SJCRH30 (cell line): ENCODE results near the gene ARSD. TPM values are rescaled to one million over a fixed set of nuclear protein-coding genes. Genes with fewer than 3 reads are reported as not detected.
"Not testable (repeated sequence)": the region's sequence is repeated elsewhere in the genome, so short reads cannot be mapped to it uniquely, and the experiment has no call there.

ENCODE experiments used
- DNase-seq, 2 experiments: peaks; one replicate each; pipeline ENCODE4 v3.0.0-alpha.2; 2015 to 2020
- H3K27ac ChIP-seq: fragments of 250-450 bp; sonication (Bioruptor Pico); 2 replicates; pipeline ENCODE4 v1.5.1; 2020; ENCODE audit warnings: mild to moderate bottlenecking, moderate library complexity
- H3K27me3 ChIP-seq: fragments of 250-450 bp; sonication (Bioruptor Pico); 2 replicates; pipeline ENCODE4 v1.5.1; 2020; ENCODE audit warnings: mild to moderate bottlenecking, moderate library complexity
- H3K36me3 ChIP-seq: fragments of 250-450 bp; sonication (Bioruptor Pico); 2 replicates; pipeline ENCODE4 v1.5.1; 2020; ENCODE audit warnings: mild to moderate bottlenecking, moderate library complexity
- H3K4me1 ChIP-seq: fragments of 250-450 bp; sonication (Bioruptor Pico); 2 replicates; pipeline ENCODE4 v1.5.1; 2020; ENCODE audit warnings: mild to moderate bottlenecking, moderate library complexity
- H3K4me3 ChIP-seq: fragments of 250-450 bp; sonication (Bioruptor Pico); 2 replicates; pipeline ENCODE4 v1.5.1; 2020; ENCODE audit warnings: mild to moderate bottlenecking, moderate library complexity
- H3K9me3 ChIP-seq: fragments of 250-450 bp; sonication (Bioruptor Pico); replicated peaks from 2 replicates; pipeline ENCODE4 v1.5.1; 2020; ENCODE audit warnings: mild to moderate bottlenecking, moderate library complexity
- total RNA-seq: library from RNA; depleted of rRNA; stranded (reverse); fragments of >200 nt; shearing (Covaris generic); gene quantifications from 2 replicates; pipeline ENCODE4 v1.2.3, GENCODE V29; 2014

The ARSD gene
- total RNA-seq, 1 experiment from 2014 or later = 0.16 TPM

DNA sequence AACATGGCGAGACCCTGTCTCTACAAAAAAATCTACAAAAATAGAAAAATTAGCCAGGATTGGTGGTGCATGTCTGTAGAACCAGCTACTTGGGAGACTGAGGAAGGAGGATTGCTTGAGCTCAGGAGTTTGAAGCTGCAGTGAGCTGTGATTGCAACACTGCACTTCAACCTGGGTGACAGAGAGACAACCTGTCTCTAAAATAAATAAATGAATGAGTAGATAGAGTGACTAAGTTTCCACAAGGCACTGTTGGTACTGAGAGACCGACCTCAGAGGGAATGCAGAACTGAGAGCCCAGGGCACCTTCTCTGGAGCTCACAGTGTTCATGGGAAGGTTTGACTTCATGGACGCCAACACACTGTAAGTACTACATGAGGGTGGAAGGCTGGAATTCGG, 26.7 kb upstream of the ARSD start:
- no peak for DNase-seq
- Histone ChIP-seq H3K27me3 (no peaks in the 10 kb centered on the region), H3K4me3 (no peak overlapping the region)

DNA sequence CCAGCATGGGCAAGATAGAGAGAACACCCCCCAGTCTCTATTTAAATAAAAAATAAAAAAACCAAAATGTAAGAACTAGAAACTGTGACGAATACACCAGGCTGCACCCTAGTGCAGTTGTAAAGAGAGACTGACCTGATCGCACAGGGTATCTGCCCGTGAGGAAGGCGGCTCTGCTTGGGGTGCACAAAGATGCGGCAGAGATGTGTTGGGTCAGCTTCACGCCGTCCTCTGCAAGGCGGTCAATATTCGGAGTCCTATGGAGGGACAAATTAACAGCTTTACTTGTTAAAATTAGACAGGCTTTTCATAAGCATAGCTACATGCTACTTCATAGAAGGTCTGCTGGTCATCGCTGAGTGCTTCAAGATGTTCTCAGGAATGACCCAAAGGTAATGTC, 26.1 kb upstream of the ARSD start:
- no peaks in the 10 kb centered on the region for H3K4me1 ChIP-seq
- no peaks in the 10 kb centered on the region for H3K27me3 ChIP-seq
- no peak overlapping the region for H3K4me3 ChIP-seq
- H3K27ac ChIP-seq = no peak overlapping the region
- no peaks in the 10 kb centered on the region for H3K36me3 ChIP-seq
- no peak for DNase-seq
- H3K9me3 ChIP-seq = no peaks in the 10 kb centered on the region

More for the DNA sequence above, 26.7 kb upstream of the ARSD start:
- Histone ChIP-seq H3K9me3 (no peaks in the 10 kb centered on the region), H3K4me1 (no peaks in the 10 kb centered on the region), H3K36me3 (no peaks in the 10 kb centered on the region), H3K27ac (no peak overlapping the region)

DNA sequence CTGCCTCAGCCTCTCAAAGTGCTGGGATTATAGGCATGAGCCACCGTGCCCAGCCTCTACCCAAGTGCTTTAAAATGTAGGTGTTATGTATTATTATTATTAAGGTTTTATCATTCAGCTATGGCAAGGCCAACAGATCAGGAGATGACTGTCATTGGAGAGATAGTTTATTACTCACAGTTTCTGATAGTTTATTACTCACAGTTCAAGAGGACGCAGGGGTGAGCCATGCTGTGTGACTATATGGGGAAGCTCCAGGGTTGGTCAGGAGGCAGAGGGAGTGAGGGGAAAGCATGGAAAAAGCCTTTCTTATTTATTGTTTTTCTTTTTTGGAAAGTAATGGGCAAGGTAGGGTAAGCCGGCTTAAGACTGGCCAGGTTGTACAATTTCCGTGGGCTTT, 25.4 kb upstream of the ARSD start:
- no peak overlapping the region for H3K27ac ChIP-seq
- H3K9me3 ChIP-seq = no peaks in the 10 kb centered on the region
- DNase-seq = no peak

DNA sequence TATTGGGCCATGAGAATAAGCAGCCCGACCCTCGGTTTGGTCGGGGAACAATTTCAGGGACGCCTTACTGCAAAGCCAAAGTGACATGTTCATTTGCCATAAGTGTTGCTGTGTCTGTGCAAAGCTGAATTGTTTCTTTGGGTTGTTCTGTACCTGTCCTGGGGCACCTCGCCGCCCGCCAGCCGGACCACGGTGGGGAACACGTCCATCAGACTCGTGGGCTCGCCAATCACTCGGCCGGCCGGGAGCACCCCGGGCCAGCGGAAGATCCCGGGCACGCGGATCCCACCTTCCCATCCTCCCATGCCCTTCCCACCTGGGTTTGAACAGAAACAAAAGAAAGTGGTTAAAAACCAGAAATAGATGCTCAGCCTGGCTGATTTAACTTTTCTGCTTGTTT, 8.8 kb upstream of the ARSD start:
- not testable (repeated sequence) for H3K27ac ChIP-seq, H3K9me3 ChIP-seq, H3K4me1 ChIP-seq, H3K27me3 ChIP-seq, H3K36me3 ChIP-seq, DNase-seq, H3K4me3 ChIP-seq

More for the DNA sequence above, 25.4 kb upstream of the ARSD start:
- Histone ChIP-seq H3K4me3 (no peak overlapping the region), H3K4me1 (no peaks in the 10 kb centered on the region), H3K36me3 (no peaks in the 10 kb centered on the region), H3K27me3 (no peaks in the 10 kb centered on the region)

DNA sequence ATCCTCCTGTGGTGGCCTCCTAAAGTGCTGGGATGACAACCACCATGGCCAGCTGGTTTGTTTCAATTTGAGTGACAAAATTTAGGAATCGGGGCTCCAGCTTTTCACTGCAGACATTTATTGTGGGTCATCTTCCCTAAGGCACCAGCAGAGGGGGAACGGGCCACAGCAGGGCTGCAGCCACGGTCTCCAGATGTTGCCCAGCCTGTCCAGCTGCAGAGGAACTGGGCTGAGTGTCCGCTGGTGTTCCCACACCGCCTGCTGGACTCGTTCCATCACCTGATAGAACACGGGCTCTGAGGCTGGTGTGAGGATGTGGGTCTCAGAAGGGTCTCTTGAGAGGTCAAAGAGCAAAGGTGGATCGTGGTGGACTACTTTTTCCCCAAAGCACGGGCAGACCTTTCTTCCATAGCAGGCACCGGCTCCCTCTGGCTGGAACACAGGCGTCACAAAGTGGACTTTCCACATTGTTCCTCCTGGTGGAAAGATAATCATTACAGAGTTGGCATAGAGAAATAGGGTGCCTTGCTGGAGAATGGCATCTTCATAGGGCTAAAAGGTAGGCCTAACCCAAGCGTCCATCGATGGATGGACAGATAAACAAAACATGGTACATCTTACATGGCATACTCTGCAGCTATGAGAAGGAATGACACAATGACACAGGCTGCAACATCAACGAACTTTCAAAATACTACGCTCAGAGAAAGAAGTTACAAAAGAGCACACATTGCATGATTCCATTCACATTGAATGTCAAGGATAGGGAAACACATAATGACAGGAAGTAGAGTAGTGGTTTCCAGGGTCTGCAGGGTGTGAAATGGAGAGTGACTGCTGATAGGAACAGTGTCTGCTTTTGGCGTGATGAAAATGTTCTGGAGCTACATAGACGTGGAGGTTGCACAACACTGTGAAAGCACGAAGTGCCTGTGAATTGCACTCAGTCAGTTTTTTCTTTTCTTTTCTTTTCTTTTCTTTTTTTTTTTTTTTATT, 5.9 kb upstream of the ARSD start:
- Histone ChIP-seq H3K27ac (no peak overlapping the region), H3K27me3 (no peaks in the 10 kb centered on the region), H3K9me3 (no peaks in the 10 kb centered on the region), H3K36me3 (no peaks in the 10 kb centered on the region), H3K4me1 (no peaks in the 10 kb centered on the region), H3K4me3 (no peak overlapping the region)
- no peak for DNase-seq

DNA sequence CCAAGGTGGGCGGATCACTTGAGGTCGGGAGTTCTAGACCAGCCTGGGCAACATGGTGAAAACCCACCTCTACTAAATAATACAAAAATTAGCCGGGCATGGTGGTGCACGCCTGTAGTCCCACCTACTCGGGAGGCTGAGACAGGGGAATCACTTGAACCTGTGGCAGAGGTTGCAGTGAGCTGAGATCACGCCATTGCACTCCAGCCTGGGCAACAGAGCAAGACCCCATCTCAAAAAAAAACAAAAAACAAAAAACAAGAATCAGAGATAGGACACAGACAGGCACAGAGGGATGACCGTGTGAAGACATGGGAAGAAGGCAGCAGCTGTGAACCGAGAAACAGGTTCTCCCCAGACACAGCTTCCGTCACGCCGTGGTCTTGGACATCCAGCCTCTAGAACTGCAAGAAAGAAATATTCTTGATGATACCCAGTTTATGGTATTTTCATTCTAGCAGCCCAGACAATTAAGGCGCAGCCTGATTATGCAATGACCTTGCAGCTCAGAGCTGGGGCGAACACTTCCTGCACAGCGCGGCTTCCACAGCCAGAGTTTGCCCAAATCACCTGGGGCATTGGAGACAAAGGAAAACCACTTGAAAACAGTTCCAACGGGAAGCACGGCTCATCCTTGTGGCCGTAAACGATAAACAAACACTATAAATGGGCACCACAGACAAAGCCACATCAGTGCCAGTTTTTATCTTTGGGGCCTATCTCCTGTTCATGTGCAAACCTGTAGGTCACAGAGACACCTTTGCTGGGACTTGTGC, 4.2 kb upstream of the ARSD start:
- H3K4me1 ChIP-seq = no peaks in the 10 kb centered on the region
- no peaks in the 10 kb centered on the region for H3K27me3 ChIP-seq
- H3K36me3 ChIP-seq = no peaks in the 10 kb centered on the region
- H3K4me3 ChIP-seq = no peak overlapping the region
- DNase-seq = no peak
- H3K9me3 ChIP-seq = no peaks in the 10 kb centered on the region
- H3K27ac ChIP-seq = no peak overlapping the region

DNA sequence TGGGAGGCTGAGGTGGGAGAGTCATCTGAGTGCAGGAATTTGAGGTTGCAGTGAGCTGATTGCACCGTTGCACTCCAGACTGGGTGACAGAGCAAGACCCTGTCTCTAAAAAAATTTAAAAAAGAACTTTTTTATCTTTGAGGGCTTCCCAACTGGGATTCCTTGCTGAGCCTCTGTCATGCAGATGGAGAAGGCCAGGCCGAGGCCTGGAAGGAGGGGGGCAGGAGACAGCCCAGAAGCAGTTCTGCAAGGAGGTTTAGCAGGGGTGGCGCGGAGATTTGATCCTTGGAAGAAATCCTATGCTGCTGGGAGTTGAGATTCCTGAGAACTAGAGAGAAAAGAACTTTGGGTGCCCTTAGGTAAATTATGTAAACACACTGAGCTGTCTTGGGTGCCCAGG, 2.5 kb upstream of the ARSD start:
- Histone ChIP-seq H3K36me3 (no peaks in the 10 kb centered on the region), H3K9me3 (no peaks in the 10 kb centered on the region), H3K27ac (no peak overlapping the region), H3K27me3 (no peaks in the 10 kb centered on the region), H3K4me1 (no peaks in the 10 kb centered on the region), H3K4me3 (no peak overlapping the region)
- DNase-seq = no peak

DNA sequence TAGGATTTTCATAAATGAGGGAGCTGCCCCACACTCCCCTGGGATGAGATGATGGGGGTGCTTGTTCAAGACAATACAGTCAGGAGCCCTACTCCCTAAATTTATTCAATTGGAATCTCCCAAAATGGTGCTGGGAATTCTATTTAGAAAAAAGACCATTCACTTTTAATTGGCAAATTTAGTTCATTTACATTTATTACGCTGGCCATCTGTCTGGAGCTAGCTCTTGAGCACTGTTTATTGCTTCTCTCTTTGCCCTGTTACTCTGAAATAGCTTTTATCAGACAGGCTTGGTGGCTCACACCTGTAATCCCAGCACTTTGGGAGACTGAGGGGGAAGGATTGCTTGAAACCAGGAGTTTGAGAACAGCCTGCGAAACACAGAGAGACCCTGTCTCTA, 2.0 kb upstream of the ARSD start:
- H3K27ac ChIP-seq = no peak overlapping the region
- no peaks in the 10 kb centered on the region for H3K9me3 ChIP-seq
- no peak overlapping the region for H3K4me3 ChIP-seq
- no peak for DNase-seq
- no peaks in the 10 kb centered on the region for H3K36me3 ChIP-seq
- H3K27me3 ChIP-seq = no peaks in the 10 kb centered on the region
- H3K4me1 ChIP-seq = no peaks in the 10 kb centered on the region

DNA sequence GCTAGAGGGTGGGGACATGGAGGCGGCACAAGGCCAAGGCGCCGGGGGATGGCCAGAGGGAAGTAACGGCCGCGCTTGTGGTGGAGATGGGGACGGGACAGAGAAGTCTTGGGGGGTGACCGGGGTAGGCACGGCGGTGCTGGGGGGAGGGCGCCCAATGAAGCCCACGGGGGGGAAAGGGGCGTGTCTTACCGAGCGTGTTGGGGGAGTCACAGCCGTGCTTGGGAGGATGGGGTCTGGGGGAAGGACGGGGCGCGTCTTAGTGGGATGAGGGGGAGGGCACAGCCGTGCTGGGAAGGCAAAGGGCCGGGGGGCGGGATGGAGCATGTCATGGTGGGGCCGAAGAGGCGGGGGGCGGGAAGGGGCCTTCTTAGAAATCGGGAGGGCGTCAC, 952 bp downstream of the ARSD start:
- no peak for DNase-seq
- Histone ChIP-seq H3K36me3 (no peaks in the 10 kb centered on the region), H3K4me1 (no peaks in the 10 kb centered on the region), H3K27me3 (no peaks in the 10 kb centered on the region), H3K27ac (no peak overlapping the region), H3K9me3 (no peaks in the 10 kb centered on the region), H3K4me3 (no peak overlapping the region)

DNA sequence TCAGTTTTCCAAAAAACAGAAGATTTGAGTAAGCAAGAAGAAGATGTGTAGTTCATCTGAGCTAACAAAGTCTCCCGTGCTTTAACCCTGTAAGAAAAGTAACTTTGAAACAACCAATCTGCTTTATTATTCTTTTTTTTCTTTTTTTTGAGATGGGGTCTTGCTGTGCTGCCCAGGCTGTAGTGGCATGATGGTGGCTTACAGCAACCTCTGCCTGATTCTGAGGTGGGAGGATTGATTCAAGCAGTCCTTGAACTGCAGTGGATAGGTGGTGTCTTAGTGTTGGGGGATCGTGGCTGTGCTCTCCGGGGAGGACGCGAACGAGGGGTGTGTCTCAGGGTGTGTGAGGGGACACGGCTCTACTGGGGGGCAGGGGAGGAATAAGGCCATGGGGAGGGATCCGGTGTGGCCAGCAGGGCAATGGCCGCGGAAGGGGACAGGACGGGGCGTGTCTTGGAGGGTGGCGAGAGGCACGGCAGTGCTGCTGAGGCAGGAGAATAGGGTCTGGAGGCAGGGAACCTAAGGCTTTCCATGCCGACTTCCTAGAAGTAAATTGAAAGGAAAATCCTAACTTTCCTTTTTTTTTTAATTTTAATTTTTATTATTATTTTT, 2.4 kb downstream of the ARSD start:
- no peaks in the 10 kb centered on the region for H3K36me3 ChIP-seq
- H3K4me1 ChIP-seq = no peaks in the 10 kb centered on the region
- H3K27me3 ChIP-seq = no peaks in the 10 kb centered on the region
- H3K27ac ChIP-seq = no peak overlapping the region
- no peak for DNase-seq
- no peak overlapping the region for H3K4me3 ChIP-seq
- H3K9me3 ChIP-seq = no peaks in the 10 kb centered on the region

DNA sequence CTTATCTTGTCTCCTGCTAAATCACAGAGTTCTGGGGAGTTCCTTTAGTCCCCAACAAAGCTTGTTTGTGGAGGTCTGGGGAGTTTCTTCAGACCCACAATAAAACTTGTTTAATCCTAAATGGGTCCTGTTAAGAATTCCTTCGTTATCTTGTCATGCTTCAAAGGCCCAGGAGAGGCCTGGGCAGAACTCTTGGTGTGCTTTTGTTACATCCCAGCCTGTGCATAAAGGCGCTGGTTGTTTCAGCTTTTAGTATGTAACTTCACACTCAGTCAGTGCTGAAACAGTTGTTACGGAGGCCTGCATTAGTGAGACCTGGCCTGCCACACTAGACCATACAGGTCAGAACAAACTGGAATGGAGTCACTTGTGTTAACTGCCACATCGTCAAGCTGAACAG, 2.9 kb downstream of the ARSD start:
- not testable (repeated sequence) for H3K4me3 ChIP-seq, H3K4me1 ChIP-seq, H3K27ac ChIP-seq, DNase-seq, H3K36me3 ChIP-seq, H3K27me3 ChIP-seq, H3K9me3 ChIP-seq

DNA sequence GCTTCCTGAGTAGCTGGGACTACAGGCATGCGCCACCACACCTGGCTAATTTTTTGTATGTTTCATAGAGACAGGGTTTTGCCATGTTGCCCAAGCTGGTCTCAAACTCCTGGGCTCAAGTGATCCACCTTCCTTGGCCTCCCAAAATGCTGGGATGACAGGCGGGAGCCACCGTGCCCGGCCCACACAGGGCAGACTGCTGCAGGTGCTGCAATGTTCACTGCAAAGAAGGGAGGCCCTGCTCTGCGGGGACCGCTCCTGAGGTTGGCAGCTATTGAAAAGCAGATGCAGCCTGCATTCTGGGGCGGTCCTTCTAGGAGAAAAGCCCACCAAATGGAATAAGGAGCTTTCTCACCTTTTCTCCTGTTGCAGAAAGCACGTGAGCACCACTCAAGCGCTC, 5.0 kb downstream of the ARSD start:
- no peaks in the 10 kb centered on the region for H3K4me1 ChIP-seq
- H3K27ac ChIP-seq = no peak overlapping the region
- H3K36me3 ChIP-seq = no peaks in the 10 kb centered on the region
- H3K27me3 ChIP-seq = no peaks in the 10 kb centered on the region
- H3K4me3 ChIP-seq = no peak overlapping the region
- H3K9me3 ChIP-seq = no peaks in the 10 kb centered on the region
- no peak for DNase-seq

DNA sequence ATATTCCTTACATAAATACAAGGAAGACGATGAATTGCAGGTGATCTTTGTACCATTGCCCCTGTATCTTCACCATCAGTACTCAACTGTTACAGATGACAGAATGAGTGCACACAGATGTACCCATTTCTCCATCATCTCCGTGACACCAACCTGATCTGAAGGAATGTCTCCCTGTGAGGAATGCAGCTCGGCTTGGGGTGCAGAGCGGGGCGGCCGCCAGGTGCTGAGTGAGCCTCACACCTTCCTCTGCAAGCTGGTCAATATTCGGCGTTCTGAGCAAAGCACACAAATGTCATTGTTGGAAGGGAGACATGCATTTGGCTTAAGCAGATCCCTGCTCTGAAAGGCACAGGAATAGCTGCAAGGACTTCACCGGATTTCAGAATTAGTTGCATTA, 7.4 kb downstream of the ARSD start:
- Histone ChIP-seq H3K27me3 (no peaks in the 10 kb centered on the region), H3K9me3 (no peaks in the 10 kb centered on the region), H3K4me3 (no peak overlapping the region), H3K36me3 (no peaks in the 10 kb centered on the region), H3K27ac (no peak overlapping the region), H3K4me1 (no peaks in the 10 kb centered on the region)
- DNase-seq = no peak

DNA sequence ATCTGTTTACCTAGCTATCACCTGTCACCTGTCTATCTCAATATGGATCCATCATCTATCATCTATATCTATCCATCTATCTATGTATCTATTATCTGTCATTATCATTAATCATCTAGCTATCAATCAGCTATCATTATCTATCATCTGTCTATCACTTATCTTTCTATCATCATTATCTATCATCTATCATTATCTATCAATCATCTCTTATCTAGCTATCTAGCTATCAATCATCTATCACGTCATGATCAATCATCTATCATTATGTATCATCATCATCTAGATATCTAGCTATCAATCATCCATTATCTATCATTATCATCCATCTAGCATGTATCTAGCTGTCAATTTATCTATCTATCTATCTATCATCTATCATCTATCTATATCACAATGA, 7.9 kb downstream of the ARSD start:
- Histone ChIP-seq H3K9me3 (no peaks in the 10 kb centered on the region), H3K36me3 (no peaks in the 10 kb centered on the region), H3K27ac (no peak overlapping the region), H3K4me3 (no peak overlapping the region), H3K4me1 (no peaks in the 10 kb centered on the region), H3K27me3 (no peaks in the 10 kb centered on the region)
- DNase-seq = no peak

DNA sequence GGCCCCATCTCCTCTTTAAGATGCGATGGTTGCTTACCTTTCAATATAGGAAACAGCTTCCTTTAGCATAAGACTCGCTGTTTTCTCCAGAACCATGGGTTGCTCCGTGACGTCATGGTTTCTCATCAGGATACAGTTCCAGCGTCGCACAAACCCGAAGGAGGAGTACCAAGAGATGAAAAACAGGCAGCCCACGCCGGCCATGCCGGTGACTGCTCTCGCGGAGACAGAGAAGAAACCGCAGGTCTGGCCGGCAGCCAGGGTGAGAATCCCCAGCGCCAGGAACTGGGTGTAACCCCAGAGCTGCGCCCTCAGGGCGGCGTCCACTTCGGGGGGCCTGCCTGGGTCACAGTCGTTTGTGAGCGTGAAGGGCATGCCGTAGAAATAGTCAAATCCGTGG, 11.4 kb downstream of the ARSD start:
- H3K27ac ChIP-seq = no peak overlapping the region
- no peaks in the 10 kb centered on the region for H3K36me3 ChIP-seq
- peak overlapping the region; percentile 26 for H3K4me3 ChIP-seq
- H3K4me1 ChIP-seq = no peaks in the 10 kb centered on the region
- no peaks in the 10 kb centered on the region for H3K9me3 ChIP-seq
- H3K27me3 ChIP-seq = no peaks in the 10 kb centered on the region
- DNase-seq = peak; percentile 45 to 51
